Osteoblast (primary cell): ENCODE measurements around the gene DVL1. TPM values are rescaled to one million over a fixed set of nuclear protein-coding genes. Genes with fewer than 3 reads are reported as not detected.

Experiments
- DNase-seq: peaks from one replicate; pipeline ENCODE4 v3.0.0; 2011; ENCODE audit warnings: low spot score, mixed read lengths; ENCODE audit not compliant: insufficient read length; ENCODE audit errors: missing footprints
- H2AFZ ChIP-seq: 2 replicates; pipeline ENCODE4 v1.6.0; 2011; ENCODE audit warnings: mild to moderate bottlenecking, low read length
- H3K27ac ChIP-seq: 2 replicates; pipeline ENCODE4 v1.5.1; 2011; ENCODE audit warnings: mild to moderate bottlenecking, low read depth, low read length, moderate library complexity
- H3K27me3 ChIP-seq: 2 replicates; pipeline ENCODE4 v1.6.0; 2012; ENCODE audit warnings: mild to moderate bottlenecking, control low read depth, inconsistent platforms, low read length, moderate library complexity; ENCODE audit not compliant: insufficient read depth
- H3K36me3 ChIP-seq: 2 replicates; pipeline ENCODE4 v1.5.1; 2011; ENCODE audit warnings: mild to moderate bottlenecking, low read length, control low read depth, moderate library complexity; ENCODE audit not compliant: insufficient read depth
- H3K4me1 ChIP-seq: 2 replicates; pipeline ENCODE4 v1.5.1; 2011; ENCODE audit warnings: mild to moderate bottlenecking, low read length, control low read depth, moderate library complexity; ENCODE audit not compliant: insufficient read depth
- H3K4me2 ChIP-seq: 2 replicates; pipeline ENCODE4 v1.6.0; 2011; ENCODE audit warnings: mild to moderate bottlenecking, low read length; ENCODE audit not compliant: insufficient read depth
- H3K4me3 ChIP-seq: fragments of 200-600 bp; sonication (generic); 3 replicates; pipeline ENCODE4 v1.5.1; 2012; ENCODE audit warnings: mild to moderate bottlenecking, low read length, inconsistent platforms; ENCODE audit not compliant: insufficient read depth
- H3K79me2 ChIP-seq: 2 replicates; pipeline ENCODE4 v1.6.0; 2012; ENCODE audit warnings: mild to moderate bottlenecking, low read length, control low read depth, inconsistent platforms; ENCODE audit not compliant: insufficient read depth
- H3K9me3 ChIP-seq: 2 replicates; pipeline ENCODE4 v1.5.1; 2011; ENCODE audit warnings: low read depth, low read length, control low read depth
- H4K20me1 ChIP-seq: 2 replicates; pipeline ENCODE4 v1.6.0; 2012; ENCODE audit warnings: mild to moderate bottlenecking, low read length, control low read depth; ENCODE audit not compliant: insufficient read depth
- CTCF ChIP-seq: IDR thresholded peaks from 2 replicates; pipeline ENCODE4 v1.5.1; 2011; ENCODE audit warnings: mild to moderate bottlenecking, low read depth, low read length, moderate library complexity; ENCODE audit errors: extremely low read depth
- total RNA-seq: library from RNA; depleted of rRNA; stranded (reverse); fragments of >200 nt; gene quantifications from 2 replicates; pipeline ENCODE4 v1.2.3, GENCODE V29; 2012

The DVL1 gene
- total RNA-seq, 1 donor = 73.5 TPM

- no peak overlapping the region for H3K4me2 ChIP-seq
- no peak overlapping the region for H3K27ac ChIP-seq
- H3K9me3 ChIP-seq = no peaks in the 10 kb centered on the region
- peaks cover 32% of the 10 kb centered on the region for H3K36me3 ChIP-seq
- H3K4me1 ChIP-seq = peaks cover 14% of the 10 kb centered on the region
- H4K20me1 ChIP-seq = peaks cover 54% of the 10 kb centered on the region
- no peak for DNase-seq
- H3K4me3 ChIP-seq = no peak overlapping the region
- no peaks in the 10 kb centered on the region for H3K27me3 ChIP-seq
- H2AFZ ChIP-seq = no peak overlapping the region
- peaks cover 57% of the 10 kb centered on the region for H3K79me2 ChIP-seq
- no peak for TF ChIP-seq CTCF
These were observed 8.2 kb downstream of the DVL1 start for GRCh38 chr1:1340791-1341548.

GRCh38 chr1:1340185-1340584 is 9.0 kb downstream of the DVL1 start:
- H3K27me3 ChIP-seq = no peaks in the 10 kb centered on the region
- peaks cover 6% of the 10 kb centered on the region for H3K4me1 ChIP-seq
- no peak for TF ChIP-seq CTCF
- no peak overlapping the region for H3K4me2 ChIP-seq
- peaks cover 32% of the 10 kb centered on the region for H3K36me3 ChIP-seq
- DNase-seq = no peak
- H4K20me1 ChIP-seq = peaks cover 52% of the 10 kb centered on the region
- H3K27ac ChIP-seq = no peak overlapping the region
- no peak overlapping the region for H2AFZ ChIP-seq
- no peaks in the 10 kb centered on the region for H3K9me3 ChIP-seq
- peaks cover 49% of the 10 kb centered on the region for H3K79me2 ChIP-seq
- no peak overlapping the region for H3K4me3 ChIP-seq

- Histone ChIP-seq H3K27me3 (no peaks in the 10 kb centered on the region), H2AFZ (no peak overlapping the region), H3K79me2 (peaks cover 30% of the 10 kb centered on the region), H3K4me3 (no peak overlapping the region), H3K27ac (no peak overlapping the region), H3K36me3 (peaks cover 32% of the 10 kb centered on the region), H3K9me3 (no peaks in the 10 kb centered on the region), H3K4me2 (no peak overlapping the region), H3K4me1 (no peaks in the 10 kb centered on the region), H4K20me1 (peaks cover 42% of the 10 kb centered on the region)
- DNase-seq = no peak
- TF ChIP-seq CTCF = no peak
These were observed 10.9 kb downstream of the DVL1 start for GRCh38 chr1:1338278-1338677.

GRCh38 chr1:1337793-1338147 is 11.4 kb downstream of the DVL1 start:
- Histone ChIP-seq H3K9me3 (no peaks in the 10 kb centered on the region), H3K4me1 (no peaks in the 10 kb centered on the region), H3K27ac (no peak overlapping the region), H3K79me2 (peaks cover 25% of the 10 kb centered on the region), H3K4me2 (no peak overlapping the region), H4K20me1 (peaks cover 41% of the 10 kb centered on the region), H3K4me3 (no peak overlapping the region), H3K27me3 (no peaks in the 10 kb centered on the region), H2AFZ (no peak overlapping the region), H3K36me3 (peaks cover 32% of the 10 kb centered on the region)
- TF ChIP-seq CTCF = no peak
- no peak for DNase-seq
